ENCODE data around the gene MAPKAP1.

The MAPKAP1 gene

GRCh38 chr9:125564631-125565030, 142.4 kb downstream of the MAPKAP1 start:
- no peak for DNase-seq (ENCODE audit: low read depth)

- no peak for DNase-seq (ENCODE audit: low read depth)
Observed at GRCh38 chr9:125561509-125562148, 145.4 kb downstream of the MAPKAP1 start.

- no peak for DNase-seq (ENCODE audit: low read depth)
Observed at GRCh38 chr9:125559894-125560293, 147.1 kb downstream of the MAPKAP1 start.

GRCh38 chr9:125559194-125559593, 147.8 kb downstream of the MAPKAP1 start:
- DNase-seq (ENCODE audit: low read depth) = no peak

GRCh38 chr9:125558453-125559092, 148.4 kb downstream of the MAPKAP1 start:
- DNase-seq (ENCODE audit: low read depth) = peak; percentile 29

- no peak for DNase-seq (ENCODE audit: low read depth)
Observed at GRCh38 chr9:125556046-125556721, 150.8 kb downstream of the MAPKAP1 start.

GRCh38 chr9:125554726-125555125, 152.3 kb downstream of the MAPKAP1 start:
- DNase-seq (ENCODE audit: low read depth) = no peak

GRCh38 chr9:125551781-125552180, 155.2 kb downstream of the MAPKAP1 start:
- no peak for DNase-seq (ENCODE audit: low read depth)

GRCh38 chr9:125549891-125550885, 156.8 kb downstream of the MAPKAP1 start:
- no peak for DNase-seq (ENCODE audit: low read depth)

- DNase-seq (ENCODE audit: low read depth) = no peak
Observed at GRCh38 chr9:125549465-125549871, 157.5 kb downstream of the MAPKAP1 start.

- DNase-seq (ENCODE audit: low read depth) = no peak
Observed at GRCh38 chr9:125549039-125549438, 158.0 kb downstream of the MAPKAP1 start.

GRCh38 chr9:125548141-125548540, 158.9 kb downstream of the MAPKAP1 start:
- no peak for DNase-seq (ENCODE audit: low read depth)

- no peak for DNase-seq (ENCODE audit: low read depth)
Observed at GRCh38 chr9:125547368-125547767, 159.6 kb downstream of the MAPKAP1 start.

GRCh38 chr9:125545845-125546244, 161.2 kb downstream of the MAPKAP1 start:
- no peak for DNase-seq (ENCODE audit: low read depth)

- DNase-seq (ENCODE audit: low read depth) = no peak
Observed at GRCh38 chr9:125544988-125545651, 161.9 kb downstream of the MAPKAP1 start.

- DNase-seq (ENCODE audit: low read depth) = no peak
Observed at GRCh38 chr9:125544484-125544883, 162.5 kb downstream of the MAPKAP1 start.

GRCh38 chr9:125541840-125542243, 165.2 kb downstream of the MAPKAP1 start:
- no peak for DNase-seq (ENCODE audit: low read depth)

GRCh38 chr9:125540497-125540896, 166.5 kb downstream of the MAPKAP1 start:
- no peak for DNase-seq (ENCODE audit: low read depth)

- no peak for DNase-seq (ENCODE audit: low read depth)
Observed at GRCh38 chr9:125538092-125538473, 168.9 kb downstream of the MAPKAP1 start.

GRCh38 chr9:125537442-125538091, 169.4 kb downstream of the MAPKAP1 start:
- DNase-seq (ENCODE audit: low read depth) = no peak

- no peak for DNase-seq (ENCODE audit: low read depth)
Observed at GRCh38 chr9:125536776-125537175, 170.2 kb downstream of the MAPKAP1 start.

Data from stimulated activated CD8-positive, alpha-beta memory T cell treated with anti-CD3 and anti-CD28 coated beads, Interleukin-4, amount 100 ng/mL, for 24 hours (primary cell).